Lung (tissue), 12 donors: Measurements from ENCODE around the gene PRIM2. TPM values are rescaled to one million over a fixed set of nuclear protein-coding genes. Genes with fewer than 3 reads are reported as not detected.
"Not testable (repeated sequence)": the region's sequence is repeated elsewhere in the genome, so short reads cannot be mapped to it uniquely, and the experiment has no call there.

ENCODE experiments used
- ATAC-seq: fragments of 200-7000 bp; cut with Tn5 transposase; one replicate; pipeline ENCODE4 v1.9.1; 2020; ENCODE audit warnings: moderate number of reproducible peaks; ENCODE audit not compliant: insufficient read depth, low FRiP score
- DNase-seq, 3 donors: peaks; one replicate each; pipeline ENCODE4 v3.0.0-alpha.2; 2013 to 2017
- H3K27ac ChIP-seq, 2 donors: one replicate each; pipeline ENCODE4 v1.5.1; 2013; ENCODE audit warnings: mild to moderate bottlenecking in 2 of 2, moderate library complexity in 2 of 2, control low read depth in 1 of 2, inconsistent platforms in 1 of 2, low read depth in 1 of 2, low read length in 1 of 2
- H3K27me3 ChIP-seq, 3 donors: one replicate each; pipeline ENCODE4 v1.5.1; 2013; ENCODE audit warnings: low read length in 2 of 3; ENCODE audit not compliant: control insufficient read depth in 3 of 3, insufficient read depth in 3 of 3
- H3K36me3 ChIP-seq, 4 donors: one replicate each; pipeline ENCODE4 v1.5.1; 2013; ENCODE audit warnings: low read length in 4 of 4, mild to moderate bottlenecking in 1 of 4, moderate library complexity in 1 of 4; ENCODE audit not compliant: control insufficient read depth in 4 of 4, insufficient read depth in 4 of 4
- H3K4me1 ChIP-seq, 5 donors: one replicate each; pipeline ENCODE4 v1.5.1; 2013; ENCODE audit warnings: low read length in 5 of 5, mild to moderate bottlenecking in 2 of 5, moderate library complexity in 1 of 5; ENCODE audit not compliant: control insufficient read depth in 5 of 5, insufficient read depth in 5 of 5
- H3K4me3 ChIP-seq: one replicate; pipeline ENCODE4 v1.5.1; 2013; ENCODE audit warnings: mild to moderate bottlenecking, control low read depth, moderate library complexity
- H3K9ac ChIP-seq, 2 donors: one replicate each; pipeline ENCODE4 v1.5.1; 2013; ENCODE audit warnings: low read length in 2 of 2, control low read depth in 1 of 2; ENCODE audit not compliant: insufficient read depth in 1 of 2
- H3K9me3 ChIP-seq, 4 donors: one replicate each; pipeline ENCODE4 v1.5.1; 2013; ENCODE audit warnings: low read length in 3 of 4, mild to moderate bottlenecking in 1 of 4, moderate library complexity in 1 of 4; ENCODE audit not compliant: control insufficient read depth in 4 of 4, insufficient read depth in 3 of 4
- CTCF ChIP-seq: IDR thresholded peaks from 2 replicates; pipeline ENCODE4 v1.5.1; 2012; ENCODE audit warnings: mild to moderate bottlenecking; ENCODE audit errors: control extremely low read depth, extremely low read depth
- WGBS, 2 donors: extraction: QIAGEN DNeasy Blood & Tissue Kit; methylation state at CpG; one replicate each; pipeline ENCODE4 v1.1.7; 2013; 5-methylcytosine and 5-hydroxymethylcytosine counted together
- polyA plus RNA-seq, 2 donors: library from polyadenylated mRNA; stranded (reverse); fragments of 200-250 nt; gene quantifications; one replicate each; pipeline ENCODE4 v1.2.1, GENCODE V29; 2013
- total RNA-seq, 2 donors: library from RNA; depleted of rRNA in 1 of 2; stranded (reverse); fragments of >200 nt in 1 of 2; gene quantifications; one replicate each; pipeline ENCODE4 v1.2.1, GENCODE V29; 2014 to 2021
- donor health status: control.
- donor health status: control.
- donor health status: Bipolar disorder and iron deficiency.
- donor health status: healthy.
- donor health status: DM: yes; HTN: yes; CAD: no.

The PRIM2 gene
- total and polyA plus RNA-seq, 4 donors: 4.0 to 21.8 (median 6.6) TPM

GRCh38 chr6:57469072-57469471 is 151.6 kb downstream of the PRIM2 start:
- Histone ChIP-seq H3K27ac (no peak overlapping the region), H3K9me3 (no peaks in the 10 kb centered on the region), H3K36me3 (no peaks in the 10 kb centered on the region), H3K9ac (no peak overlapping the region), H3K4me1 (peaks cover 0 to 8% (median 1%) of the 10 kb centered on the region in 5 donors), H3K4me3 (no peak overlapping the region), H3K27me3 (no peaks in the 10 kb centered on the region)
- 72 to 83% methylated on average over 3 of the region's 3 CpGs for WGBS, 2 donors
- no peak for DNase-seq
- no peak for TF ChIP-seq CTCF
- ATAC-seq: no peak

- not testable (repeated sequence) for H3K4me3 ChIP-seq, H3K4me1 ChIP-seq, H3K27me3 ChIP-seq, H3K9ac ChIP-seq, ATAC-seq, H3K9me3 ChIP-seq, H3K36me3 ChIP-seq, H3K27ac ChIP-seq
- DNase-seq: peak in 1 of 3 donors; percentile 7
- 81 to 88% methylated on average over 3 of the region's 4 CpGs for WGBS, 2 donors
Measured at GRCh38 chr6:57470148-57470547, 152.7 kb downstream of the PRIM2 start.

GRCh38 chr6:57471314-57471864 is 154.0 kb downstream of the PRIM2 start:
- 74 to 95% methylated on average over 1 of the region's 1 CpG for WGBS, 2 donors

GRCh38 chr6:57472861-57473362 is 155.5 kb downstream of the PRIM2 start:
- not testable (repeated sequence) for H3K9me3 ChIP-seq, H3K36me3 ChIP-seq, H3K4me1 ChIP-seq, H3K4me3 ChIP-seq, H3K9ac ChIP-seq, H3K27me3 ChIP-seq, H3K27ac ChIP-seq
- peak; percentile 48 to 83 (median 74) for DNase-seq
- WGBS, 2 donors: 62 to 79% methylated on average over 3 of the region's 3 CpGs
- ATAC-seq: peak; percentile 27

More at GRCh38 chr6:57471314-57471864, 154.0 kb downstream of the PRIM2 start:
- not testable (repeated sequence) for DNase-seq, H3K27me3 ChIP-seq, H3K4me3 ChIP-seq, ATAC-seq, H3K27ac ChIP-seq, H3K36me3 ChIP-seq, H3K9me3 ChIP-seq, H3K9ac ChIP-seq, H3K4me1 ChIP-seq

- not testable (repeated sequence) for H3K27me3 ChIP-seq, H3K4me3 ChIP-seq, H3K9ac ChIP-seq, H3K27ac ChIP-seq, H3K36me3 ChIP-seq, ATAC-seq, H3K9me3 ChIP-seq, H3K4me1 ChIP-seq
- peak in 2 of 3 donors; percentile 12 to 13 for DNase-seq
- WGBS, 2 donors: 80 to 82% methylated on average over 6 of the region's 6 CpGs
Measured at GRCh38 chr6:57474862-57475475, 157.5 kb downstream of the PRIM2 start.

- H3K9me3 ChIP-seq, H3K9ac ChIP-seq, H3K4me1 ChIP-seq, DNase-seq, ATAC-seq, H3K36me3 ChIP-seq, H3K27me3 ChIP-seq, H3K4me3 ChIP-seq, H3K27ac ChIP-seq: not testable (repeated sequence)
- WGBS, 2 donors: 43 to 73% methylated on average over 2 of the region's 2 CpGs
Measured at GRCh38 chr6:57475656-57476055, 158.2 kb downstream of the PRIM2 start.

GRCh38 chr6:57480194-57480593 is 162.8 kb downstream of the PRIM2 start:
- H3K9me3 ChIP-seq, H3K4me3 ChIP-seq, H3K27ac ChIP-seq, H3K9ac ChIP-seq, H3K36me3 ChIP-seq, DNase-seq, H3K4me1 ChIP-seq, ATAC-seq, H3K27me3 ChIP-seq: not testable (repeated sequence)
